Activated effector memory CD4-positive, alpha-beta T cell treated with anti-CD3 and anti-CD28 coated beads, Interleukin-2, amount 50 U/mL, for 16 hours (primary cell): Measurements from ENCODE around the gene PTP4A1.

Experiments
- DNase-seq: peaks from one replicate; pipeline ENCODE4 v3.0.0-alpha.2; 2020

Gene PTP4A1

GRCh38 chr6:63558278-63558677 is 14.0 kb upstream of the PTP4A1 start:
- no peak for DNase-seq

DNA sequence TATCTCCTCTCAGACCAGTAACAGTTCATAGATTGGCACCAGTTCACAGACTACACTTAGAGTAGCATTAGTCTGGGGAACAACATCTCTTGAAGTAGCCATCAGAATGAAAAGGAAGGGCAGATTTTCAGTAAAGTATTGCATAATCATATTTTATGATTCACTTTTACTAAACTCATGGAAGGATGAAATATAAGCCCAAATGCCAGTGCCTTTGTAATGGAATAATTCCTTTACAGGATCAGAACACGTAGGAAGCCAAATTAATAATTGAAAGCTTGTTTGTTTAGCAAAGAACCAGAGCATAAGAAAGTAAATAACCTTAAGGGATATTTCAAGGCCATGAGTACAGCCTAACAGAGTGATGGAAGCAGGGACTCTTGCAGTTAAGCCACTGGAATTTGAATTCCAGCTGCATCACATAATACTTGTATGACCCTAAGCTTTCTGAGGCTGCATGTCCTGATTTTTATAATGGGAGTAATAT is 11.4 kb upstream of the PTP4A1 start:
- DNase-seq, result no peak

DNA sequence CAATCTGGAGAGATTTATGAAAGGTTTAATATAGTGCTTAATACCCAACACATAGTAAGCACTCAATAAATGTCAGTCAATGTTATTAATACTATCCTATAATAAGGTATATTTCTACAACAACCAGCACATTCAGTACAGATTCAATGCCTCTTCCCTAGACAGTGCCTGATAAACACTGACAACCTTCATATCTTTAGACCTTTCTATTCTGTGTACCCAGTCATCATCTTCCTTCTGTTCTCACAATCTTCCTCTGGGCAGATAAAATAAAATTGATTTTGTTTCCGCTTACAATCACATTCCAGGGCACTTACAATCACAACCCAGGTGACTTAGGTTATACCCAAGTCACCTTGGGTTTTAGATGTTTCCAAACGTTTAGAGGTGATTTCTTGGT is 11.0 kb upstream of the PTP4A1 start:
- no peak for DNase-seq

DNA sequence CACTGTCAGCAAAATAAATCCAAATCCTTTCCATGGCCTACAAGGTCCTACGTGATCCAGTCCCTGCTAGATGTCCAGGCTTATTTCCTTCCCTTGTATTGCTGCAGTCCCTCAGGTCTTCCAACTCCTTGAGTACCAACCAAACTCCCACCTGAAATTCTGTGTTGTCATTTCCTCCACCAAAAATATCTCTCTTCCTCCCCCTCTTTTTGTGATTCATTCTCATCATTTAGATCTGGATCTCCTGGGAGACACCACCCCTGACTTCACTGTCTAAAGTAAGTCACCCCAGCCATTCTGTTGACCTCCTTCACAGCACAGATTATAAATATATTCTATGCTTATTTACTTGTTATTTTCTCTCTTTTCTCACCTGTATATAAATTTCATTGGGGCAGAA is 9.0 kb upstream of the PTP4A1 start:
- no peak for DNase-seq

- DNase-seq, result no peak
Measured at GRCh38 chr6:63565058-63565726, 7.1 kb upstream of the PTP4A1 start.

DNA sequence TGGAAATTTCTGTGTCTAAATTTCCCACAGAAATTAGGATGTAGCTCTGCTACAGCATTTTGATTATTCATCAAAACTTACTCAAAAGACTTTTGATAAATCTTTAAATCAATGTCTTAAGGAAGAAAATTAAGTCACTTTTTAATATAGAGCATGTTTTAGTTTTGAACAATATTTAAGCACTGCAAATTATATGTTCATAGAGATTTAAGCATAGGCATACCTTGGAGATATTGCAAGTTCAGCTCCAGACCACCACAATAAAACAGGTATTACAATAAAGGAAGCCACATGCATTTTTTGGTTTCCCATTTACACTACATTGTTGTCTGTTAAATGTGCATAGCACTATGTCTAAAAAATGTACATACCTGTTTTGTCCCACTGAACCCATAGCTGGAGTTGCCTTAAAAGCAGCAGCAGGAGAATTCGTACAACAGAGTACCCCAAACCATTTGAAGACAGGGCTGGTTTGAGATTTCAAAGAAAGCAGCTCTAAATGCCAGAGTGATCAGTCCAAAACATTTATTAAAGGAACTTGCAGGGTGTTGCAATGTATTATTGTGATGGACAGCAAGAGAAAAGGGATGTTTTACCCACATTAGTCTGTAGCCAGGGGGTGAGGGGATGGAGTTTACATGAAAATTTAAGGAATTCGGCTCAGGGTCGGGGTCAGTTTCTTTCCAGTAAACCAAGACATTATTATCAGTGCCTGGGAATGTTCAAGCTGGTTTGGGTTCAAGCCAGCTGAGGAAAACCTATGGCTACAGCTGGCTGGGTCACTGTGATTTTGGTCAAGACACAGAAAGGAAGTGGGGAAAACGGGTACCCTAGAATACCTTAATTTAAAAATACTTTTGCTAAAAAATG is 6.3 kb upstream of the PTP4A1 start:
- no peak for DNase-seq

- no peak for DNase-seq
Measured at GRCh38 chr6:63567966-63568365, 4.3 kb upstream of the PTP4A1 start.

DNA sequence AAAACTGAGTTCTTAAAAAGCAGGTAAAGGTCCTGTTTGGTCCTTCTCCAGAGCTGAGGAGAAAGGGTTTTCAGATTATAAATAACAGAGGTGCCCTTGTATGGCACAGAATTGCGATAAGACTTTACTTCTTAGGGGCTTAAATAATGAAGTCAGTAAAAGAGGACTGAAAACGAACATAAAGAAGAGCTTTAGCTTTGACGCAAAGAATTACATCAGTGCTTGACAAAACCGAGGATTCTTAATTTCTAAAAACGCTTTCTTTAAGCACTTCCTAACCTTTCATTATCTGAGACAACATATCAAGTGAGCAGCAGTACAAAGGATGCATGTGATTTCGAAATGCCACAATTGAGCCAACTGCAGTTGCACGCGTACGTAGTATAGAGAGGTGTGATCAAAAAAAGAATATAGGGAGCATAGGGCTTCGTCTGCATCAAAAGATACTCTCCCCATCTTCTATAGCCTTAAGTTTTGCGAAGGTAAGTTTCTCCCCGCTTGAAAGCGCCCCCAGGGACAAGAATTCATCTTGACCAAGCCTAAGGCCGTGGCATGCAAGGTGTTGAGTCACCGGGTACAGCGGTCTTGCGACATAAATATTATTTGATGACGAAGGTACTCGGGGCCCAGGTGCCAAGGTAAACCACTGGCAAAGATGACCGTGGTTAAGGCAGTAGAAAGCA is 778 bp upstream of the PTP4A1 start:
- DNase-seq, result peak; percentile 79

DNA sequence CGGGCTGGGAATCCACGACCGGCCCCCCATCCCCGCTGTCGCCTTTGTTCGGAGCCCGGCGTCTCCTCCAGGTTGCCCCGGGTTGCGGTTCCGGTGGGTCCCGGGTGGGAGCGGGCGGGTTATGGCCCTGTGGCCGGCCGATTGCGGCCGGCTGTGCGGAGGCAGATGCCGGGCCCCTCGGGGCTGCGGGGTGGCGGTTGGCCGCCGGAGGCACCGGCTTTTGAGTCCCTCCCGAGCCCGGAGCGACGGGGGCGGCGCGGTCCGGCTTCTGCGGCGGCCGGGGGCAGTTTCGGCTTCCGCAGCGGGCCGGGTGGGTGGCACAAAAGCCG is 431 bp downstream of the PTP4A1 start:
- no peak for DNase-seq

GRCh38 chr6:63573076-63573898 is 1.0 kb downstream of the PTP4A1 start:
- peak; percentile 88 for DNase-seq

DNA sequence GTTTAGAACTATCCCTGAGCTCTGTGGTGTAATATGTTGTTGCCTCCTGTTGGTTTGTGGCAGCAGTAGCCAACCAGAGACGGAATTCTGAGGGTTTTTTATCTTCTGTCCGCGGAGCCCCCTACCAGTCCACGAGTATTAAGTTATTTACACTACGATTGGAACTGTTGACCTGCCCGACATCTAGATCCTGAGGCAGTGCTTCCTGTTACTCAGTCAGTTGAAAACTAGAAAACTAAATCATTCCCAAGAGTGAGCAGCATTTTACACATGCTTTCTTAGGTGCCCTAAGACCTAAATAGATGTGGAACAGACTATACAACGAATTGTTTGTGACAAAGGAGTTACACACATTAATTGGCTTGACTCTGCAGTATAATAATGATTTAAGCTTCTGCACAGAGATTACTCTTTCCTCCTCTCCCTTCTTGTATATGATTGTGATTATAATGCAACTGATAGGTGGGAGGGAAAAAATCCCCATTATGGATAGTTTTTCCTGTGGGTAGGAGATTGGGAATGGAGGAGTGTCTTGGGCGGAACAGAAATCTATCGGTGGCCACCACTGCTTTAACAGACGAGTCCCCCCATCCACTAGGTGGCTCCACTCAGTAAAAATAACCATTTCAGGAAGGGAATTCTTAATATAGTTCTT is 1.7 kb downstream of the PTP4A1 start:
- DNase-seq, result peak; percentile 75

DNA sequence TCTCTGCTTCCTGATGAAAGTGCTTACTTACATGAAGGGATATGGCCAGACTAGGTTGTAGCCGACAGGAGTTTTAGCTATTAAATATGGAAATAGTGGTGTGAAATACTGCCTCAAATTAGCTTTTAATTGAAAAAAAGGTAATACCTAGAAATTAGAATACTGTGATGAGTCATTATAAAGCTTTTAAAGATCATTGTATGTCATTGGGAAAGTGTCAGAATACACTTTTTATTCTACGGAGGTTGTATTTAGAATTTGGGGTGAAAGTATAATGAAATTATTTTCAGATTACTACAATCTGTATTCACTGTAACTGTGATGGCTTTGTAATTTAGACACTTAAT is 2.2 kb downstream of the PTP4A1 start:
- DNase-seq, result no peak

- DNase-seq, result no peak
Measured at GRCh38 chr6:63576147-63576772, 4.0 kb downstream of the PTP4A1 start.

GRCh38 chr6:63576985-63577712 is 4.9 kb downstream of the PTP4A1 start:
- DNase-seq, result no peak

- DNase-seq, result no peak
Measured at GRCh38 chr6:63578757-63579156, 6.5 kb downstream of the PTP4A1 start.

DNA sequence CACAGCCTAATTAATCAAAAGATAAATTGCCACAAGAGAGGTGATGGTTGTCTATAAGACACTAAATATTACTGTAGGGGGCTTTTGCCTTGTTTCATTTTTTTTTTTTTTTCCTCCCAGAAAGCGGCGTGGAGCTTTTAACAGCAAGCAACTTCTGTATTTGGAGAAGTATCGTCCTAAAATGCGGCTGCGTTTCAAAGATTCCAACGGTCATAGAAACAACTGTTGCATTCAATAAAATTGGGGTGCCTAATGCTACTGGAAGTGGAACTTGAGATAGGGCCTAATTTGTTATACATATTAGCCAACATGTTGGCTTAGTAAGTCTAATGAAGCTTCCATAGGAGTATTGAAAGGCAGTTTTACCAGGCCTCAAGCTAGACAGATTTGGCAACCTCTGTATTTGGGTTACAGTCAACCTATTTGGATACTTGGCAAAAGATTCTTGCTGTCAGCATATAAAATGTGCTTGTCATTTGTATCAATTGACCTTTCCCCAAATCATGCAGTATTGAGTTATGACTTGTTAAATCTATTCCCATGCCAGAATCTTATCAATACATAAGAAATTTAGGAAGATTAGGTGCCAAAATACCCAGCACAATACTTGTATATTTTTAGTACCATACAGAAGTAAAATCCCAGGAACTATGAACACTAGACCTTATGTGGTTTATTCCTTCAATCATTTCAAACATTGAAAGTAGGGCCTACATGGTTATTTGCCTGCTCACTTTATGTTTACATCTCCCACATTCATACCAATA is 7.8 kb downstream of the PTP4A1 start:
- DNase-seq, result no peak

GRCh38 chr6:63580704-63580961 is 8.4 kb downstream of the PTP4A1 start:
- no peak for DNase-seq

GRCh38 chr6:63581355-63582013 is 9.2 kb downstream of the PTP4A1 start:
- DNase-seq, result no peak

DNA sequence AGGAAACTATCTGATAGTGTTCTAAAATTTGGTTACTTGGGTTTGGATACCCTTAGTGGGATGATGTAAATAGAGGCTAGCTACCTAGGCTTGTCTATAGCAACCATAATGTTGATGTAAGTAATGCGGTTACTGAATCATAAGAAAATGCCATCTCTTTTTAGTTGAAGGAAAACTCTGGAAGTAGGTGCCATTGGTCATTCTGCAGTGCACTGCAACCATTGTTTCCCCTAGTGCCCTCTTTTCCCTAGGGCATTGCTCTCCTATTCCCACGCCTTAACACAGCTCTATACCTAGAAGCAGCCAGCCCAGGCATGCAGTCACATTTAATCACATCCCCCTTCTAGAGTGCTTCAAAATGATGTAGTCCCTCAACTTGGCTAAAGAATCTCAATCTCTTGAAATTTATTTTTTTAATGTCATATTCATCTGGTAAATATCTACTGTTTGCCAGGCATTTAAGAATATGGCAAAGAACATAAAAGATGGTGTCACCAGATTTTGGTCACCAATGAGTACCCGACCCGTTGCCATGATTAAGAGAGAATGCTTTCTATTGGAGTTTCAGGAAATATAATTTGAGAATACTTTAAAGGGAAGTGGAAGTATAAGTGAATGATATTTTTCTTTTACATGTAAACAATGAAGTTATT is 10.4 kb downstream of the PTP4A1 start:
- no peak for DNase-seq

DNA sequence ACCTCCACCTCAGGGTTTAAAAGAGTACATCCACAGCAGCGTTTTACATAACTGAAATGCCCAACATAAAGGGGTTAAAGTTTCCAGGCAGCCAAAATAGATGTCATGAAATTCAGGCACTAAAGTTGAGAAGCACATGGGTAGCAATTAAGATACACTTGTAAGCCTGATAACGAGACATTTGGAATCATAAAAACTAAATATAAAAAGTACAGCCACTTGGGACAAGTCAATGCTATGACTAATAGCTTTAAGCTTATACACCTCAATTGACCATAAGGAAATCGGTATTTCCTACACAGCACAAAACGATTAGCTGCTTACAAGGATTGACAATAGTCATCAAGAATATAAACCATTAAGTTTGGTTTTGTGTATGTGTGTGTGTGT is 11.8 kb downstream of the PTP4A1 start:
- no peak for DNase-seq
